Islet of Langerhans (tissue), 1 donor: ENCODE measurements around the gene LYPD6B.

Experiments
- FAIRE-seq: peaks from one replicate; lab custom pipeline; 2011; peaks lifted over from hg19 to GRCh38; lab: Jason Lieb, UNC

Gene LYPD6B

GRCh38 chr2:149038442-149039212 lies at the start of gene LYPD6B:
Gene LYPD6B (plus strand): TSS chr2:149038699. CDS start chr2:149130949, 92,250 bp downstream.
- FAIRE-seq: no peak

GRCh38 chr2:148989882-148990493 lies 48.5 kb upstream of the LYPD6B start:
- peak; percentile 96 for FAIRE-seq

GRCh38 chr2:148990968-148991367 lies 47.5 kb upstream of the LYPD6B start:
- no peak for FAIRE-seq

- no peak for FAIRE-seq
Measured at GRCh38 chr2:148992448-148992847, 46.1 kb upstream of the LYPD6B start.

- no peak for FAIRE-seq
Measured at GRCh38 chr2:148993351-148993750, 45.1 kb upstream of the LYPD6B start.

- no peak for FAIRE-seq
Measured at GRCh38 chr2:148994341-148994740, 44.2 kb upstream of the LYPD6B start.

- FAIRE-seq: no peak
Measured at GRCh38 chr2:148996805-148997204, 41.7 kb upstream of the LYPD6B start.

GRCh38 chr2:148998165-148998830 lies 40.2 kb upstream of the LYPD6B start:
- FAIRE-seq: no peak

GRCh38 chr2:148998831-148999200 lies 39.7 kb upstream of the LYPD6B start:
- FAIRE-seq: no peak

GRCh38 chr2:148999451-148999921 lies 39.0 kb upstream of the LYPD6B start:
- no peak for FAIRE-seq

- FAIRE-seq: no peak
Measured at GRCh38 chr2:149000158-149000938, 38.2 kb upstream of the LYPD6B start.

GRCh38 chr2:149001496-149001895 lies 37.0 kb upstream of the LYPD6B start:
- FAIRE-seq: no peak

GRCh38 chr2:149002378-149002890 lies 36.1 kb upstream of the LYPD6B start:
- no peak for FAIRE-seq

- FAIRE-seq: no peak
Measured at GRCh38 chr2:149002891-149003740, 35.4 kb upstream of the LYPD6B start.

GRCh38 chr2:149004836-149005235 lies 33.7 kb upstream of the LYPD6B start:
- FAIRE-seq: no peak

GRCh38 chr2:149005471-149006077 lies 32.9 kb upstream of the LYPD6B start:
- no peak for FAIRE-seq

- FAIRE-seq: no peak
Measured at GRCh38 chr2:149006883-149007543, 31.5 kb upstream of the LYPD6B start.

- no peak for FAIRE-seq
Measured at GRCh38 chr2:149008381-149008780, 30.1 kb upstream of the LYPD6B start.

GRCh38 chr2:149009576-149010461 lies 28.7 kb upstream of the LYPD6B start:
- FAIRE-seq: no peak
